WTC11 (cell line): ENCODE data around the gene NUDT3.
"Not testable (repeated sequence)": the region's sequence is repeated elsewhere in the genome, so short reads cannot be mapped to it uniquely, and the experiment has no call there.

Experiments used
- CTCF ChIP-seq: fragments of 200-600 bp; IDR thresholded peaks from 2 replicates; pipeline ENCODE4 v1.8.0; 2022; ENCODE audit warnings: antibody characterized with exemption
- ESRRA ChIP-seq: sonication (generic); formaldehyde crosslinking; IDR thresholded peaks from 2 replicates; pipeline ENCODE4 v1.8.1; 2022; ENCODE audit warnings: mild to moderate bottlenecking, missing genetic modification reagents, borderline replicate concordance
- ETV6 ChIP-seq: sonication (generic); formaldehyde crosslinking; IDR thresholded peaks from 2 replicates; pipeline ENCODE4 v1.8.1; 2022; ENCODE audit warnings: mild to moderate bottlenecking, missing genetic modification reagents
- MXD4 ChIP-seq: fragments of 250-450 bp; sonication (Bioruptor Pico); IDR thresholded peaks from 2 replicates; pipeline ENCODE4 v1.8.0; 2021; ENCODE audit warnings: mild to moderate bottlenecking, moderate library complexity, borderline replicate concordance
- NFYB ChIP-seq: sonication (generic); formaldehyde crosslinking; conservative IDR thresholded peaks from 2 replicates; pipeline ENCODE4 v1.8.0; 2022; ENCODE audit warnings: low read depth, missing genetic modification reagents
- NR2C2 ChIP-seq: sonication (generic); formaldehyde crosslinking; IDR thresholded peaks from 2 replicates; pipeline ENCODE4 v1.8.0; 2022; ENCODE audit warnings: mild to moderate bottlenecking, missing genetic modification reagents
- OVOL2 ChIP-seq: fragments of 250-450 bp; sonication (Bioruptor Pico); IDR thresholded peaks from 2 replicates; pipeline ENCODE4 v1.9.0; 2021; ENCODE audit warnings: mild to moderate bottlenecking, borderline replicate concordance
- PRDM15 ChIP-seq: sonication (generic); formaldehyde crosslinking; IDR thresholded peaks from 2 replicates; pipeline ENCODE4 v1.8.0; 2022; ENCODE audit warnings: missing genetic modification reagents
- TCF7 ChIP-seq: sonication (generic); formaldehyde crosslinking; IDR thresholded peaks from 2 replicates; pipeline ENCODE4 v1.8.0; 2022; ENCODE audit warnings: mild to moderate bottlenecking, low read depth, missing genetic modification reagents, moderate library complexity
- TEAD4 ChIP-seq: sonication (generic); formaldehyde crosslinking; IDR thresholded peaks from 2 replicates; pipeline ENCODE4 v1.8.0; 2022; ENCODE audit warnings: mild to moderate bottlenecking, missing genetic modification reagents
- TP53 ChIP-seq: sonication (generic); formaldehyde crosslinking; IDR thresholded peaks from 2 replicates; pipeline ENCODE4 v1.8.1; 2023; ENCODE audit warnings: mild to moderate bottlenecking, missing genetic modification reagents
- ZNF263 ChIP-seq: sonication (generic); formaldehyde crosslinking; IDR thresholded peaks from 2 replicates; pipeline ENCODE4 v1.8.1; 2022; ENCODE audit warnings: low read depth, mild to moderate bottlenecking, moderate library complexity, missing genetic modification reagents
- TF ChIP-seq, protein P1 (sequence below): sonication (generic); formaldehyde crosslinking; IDR thresholded peaks from 2 replicates; pipeline ENCODE4 v1.8.1; 2023; ENCODE audit warnings: mild to moderate bottlenecking, missing genetic modification reagents, moderate library complexity
- TF ChIP-seq, protein P2 (sequence below): sonication (generic); formaldehyde crosslinking; IDR thresholded peaks from 2 replicates; pipeline ENCODE4 v1.8.1; 2023; ENCODE audit warnings: mild to moderate bottlenecking, missing genetic modification reagents, borderline replicate concordance

GRCh38 chr6:34245761-34246140 is 146.7 kb downstream of the NUDT3 start:
- TF ChIP-seq ZNF263 (CRISPR knock-in tag); NFYB (CRISPR knock-in tag); TCF7 (CRISPR knock-in tag); ESRRA (CRISPR knock-in tag); ETV6 (CRISPR knock-in tag); TEAD4 (CRISPR knock-in tag); TP53 (CRISPR knock-in tag); NR2C2 (CRISPR knock-in tag); CTCF; OVOL2; PRDM15; MXD4 (CRISPR knock-in tag): not testable (repeated sequence)
- TF ChIP-seq, protein P1, sequence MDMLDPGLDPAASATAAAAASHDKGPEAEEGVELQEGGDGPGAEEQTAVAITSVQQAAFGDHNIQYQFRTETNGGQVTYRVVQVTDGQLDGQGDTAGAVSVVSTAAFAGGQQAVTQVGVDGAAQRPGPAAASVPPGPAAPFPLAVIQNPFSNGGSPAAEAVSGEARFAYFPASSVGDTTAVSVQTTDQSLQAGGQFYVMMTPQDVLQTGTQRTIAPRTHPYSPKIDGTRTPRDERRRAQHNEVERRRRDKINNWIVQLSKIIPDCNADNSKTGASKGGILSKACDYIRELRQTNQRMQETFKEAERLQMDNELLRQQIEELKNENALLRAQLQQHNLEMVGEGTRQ (CRISPR knock-in tag): not testable (repeated sequence)
- TF ChIP-seq, protein P2, sequence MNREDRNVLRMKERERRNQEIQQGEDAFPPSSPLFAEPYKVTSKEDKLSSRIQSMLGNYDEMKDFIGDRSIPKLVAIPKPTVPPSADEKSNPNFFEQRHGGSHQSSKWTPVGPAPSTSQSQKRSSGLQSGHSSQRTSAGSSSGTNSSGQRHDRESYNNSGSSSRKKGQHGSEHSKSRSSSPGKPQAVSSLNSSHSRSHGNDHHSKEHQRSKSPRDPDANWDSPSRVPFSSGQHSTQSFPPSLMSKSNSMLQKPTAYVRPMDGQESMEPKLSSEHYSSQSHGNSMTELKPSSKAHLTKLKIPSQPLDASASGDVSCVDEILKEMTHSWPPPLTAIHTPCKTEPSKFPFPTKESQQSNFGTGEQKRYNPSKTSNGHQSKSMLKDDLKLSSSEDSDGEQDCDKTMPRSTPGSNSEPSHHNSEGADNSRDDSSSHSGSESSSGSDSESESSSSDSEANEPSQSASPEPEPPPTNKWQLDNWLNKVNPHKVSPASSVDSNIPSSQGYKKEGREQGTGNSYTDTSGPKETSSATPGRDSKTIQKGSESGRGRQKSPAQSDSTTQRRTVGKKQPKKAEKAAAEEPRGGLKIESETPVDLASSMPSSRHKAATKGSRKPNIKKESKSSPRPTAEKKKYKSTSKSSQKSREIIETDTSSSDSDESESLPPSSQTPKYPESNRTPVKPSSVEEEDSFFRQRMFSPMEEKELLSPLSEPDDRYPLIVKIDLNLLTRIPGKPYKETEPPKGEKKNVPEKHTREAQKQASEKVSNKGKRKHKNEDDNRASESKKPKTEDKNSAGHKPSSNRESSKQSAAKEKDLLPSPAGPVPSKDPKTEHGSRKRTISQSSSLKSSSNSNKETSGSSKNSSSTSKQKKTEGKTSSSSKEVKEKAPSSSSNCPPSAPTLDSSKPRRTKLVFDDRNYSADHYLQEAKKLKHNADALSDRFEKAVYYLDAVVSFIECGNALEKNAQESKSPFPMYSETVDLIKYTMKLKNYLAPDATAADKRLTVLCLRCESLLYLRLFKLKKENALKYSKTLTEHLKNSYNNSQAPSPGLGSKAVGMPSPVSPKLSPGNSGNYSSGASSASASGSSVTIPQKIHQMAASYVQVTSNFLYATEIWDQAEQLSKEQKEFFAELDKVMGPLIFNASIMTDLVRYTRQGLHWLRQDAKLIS (CRISPR knock-in tag): not testable (repeated sequence)
